GM18519 (cell line): ENCODE measurements around the gene SHANK3.

Experiments
- ATAC-seq: cut with Tn5 transposase; IDR thresholded peaks from one replicate; pipeline ENCODE4 v1.9.1; 2021; ENCODE audit warnings: mild to moderate bottlenecking, moderate library complexity; ENCODE audit not compliant: unreplicated experiment, low FRiP score

SHANK3 gene

GRCh38 chr22:50710886-50711285, 38.3 kb downstream of the SHANK3 start:
- no peak for ATAC-seq

- ATAC-seq, result no peak
These were observed 39.1 kb downstream of the SHANK3 start for GRCh38 chr22:50711446-50712340.

GRCh38 chr22:50712341-50713007, 39.9 kb downstream of the SHANK3 start:
- ATAC-seq, result no peak

- no peak for ATAC-seq
These were observed 40.4 kb downstream of the SHANK3 start for GRCh38 chr22:50713008-50713385.

- ATAC-seq, result no peak
These were observed 41.0 kb downstream of the SHANK3 start for GRCh38 chr22:50713571-50714056.

- ATAC-seq, result no peak
These were observed 41.5 kb downstream of the SHANK3 start for GRCh38 chr22:50714150-50714549.

- ATAC-seq, result no peak
These were observed 42.1 kb downstream of the SHANK3 start for GRCh38 chr22:50714631-50715179.

GRCh38 chr22:50715250-50715649, 42.6 kb downstream of the SHANK3 start:
- ATAC-seq, result no peak

GRCh38 chr22:50715776-50716175, 43.2 kb downstream of the SHANK3 start:
- no peak for ATAC-seq

GRCh38 chr22:50716290-50717024, 43.8 kb downstream of the SHANK3 start:
- no peak for ATAC-seq

GRCh38 chr22:50717709-50718351, 45.2 kb downstream of the SHANK3 start:
- no peak for ATAC-seq

- no peak for ATAC-seq
These were observed 45.7 kb downstream of the SHANK3 start for GRCh38 chr22:50718352-50718709.

GRCh38 chr22:50719814-50720300, 47.2 kb downstream of the SHANK3 start:
- ATAC-seq, result no peak

- ATAC-seq, result no peak
These were observed 48.0 kb downstream of the SHANK3 start for GRCh38 chr22:50720301-50721256.

- ATAC-seq, result no peak
These were observed 48.7 kb downstream of the SHANK3 start for GRCh38 chr22:50721257-50721844.

GRCh38 chr22:50722048-50722701, 49.6 kb downstream of the SHANK3 start:
- no peak for ATAC-seq
